PFSK-1 (cell line): ENCODE data around the gene KCNC3.

Source experiments
- POLR2AphosphoS5 ChIP-seq: IDR thresholded peaks from 2 replicates; pipeline ENCODE4 v1.6.1; 2012; ENCODE audit warnings: low read depth, mild to moderate bottlenecking, control low read depth, low read length, moderate library complexity
- REST ChIP-seq, 2 experiments: IDR thresholded peaks; 2 replicates each; pipeline versions ENCODE4 v1.6.1 to v1.8.0; 2011 to 2012; ENCODE audit warnings: low read depth in 2 of 2, low read length in 2 of 2, control low read depth in 1 of 2, inconsistent platforms in 1 of 2, mild to moderate bottlenecking in 1 of 2, moderate library complexity in 1 of 2; ENCODE audit not compliant: insufficient read depth in 1 of 2
- SIN3A ChIP-seq: IDR thresholded peaks from 2 replicates; pipeline ENCODE4 v1.6.1; 2012; ENCODE audit warnings: mild to moderate bottlenecking, low read length, moderate library complexity, borderline replicate concordance; ENCODE audit not compliant: insufficient read depth
- TAF1 ChIP-seq: IDR thresholded peaks from 2 replicates; pipeline ENCODE4 v1.6.1; 2012; ENCODE audit warnings: low read length, control low read depth, borderline replicate concordance; ENCODE audit not compliant: insufficient read depth

- TF ChIP-seq TAF1 (no peak), POLR2AphosphoS5 (no peak), SIN3A (no peak), REST (IDR thresholded peaks at IDR 0.05; ENCODE audit: insufficient read depth in 1 of 2, low read depth in 2 of 2, low read length in 2 of 2) (no peak)
These were observed 32.3 kb upstream of the KCNC3 start for GRCh38 chr19:50361290-50362029.
